HepG2 (cell line): Measurements from ENCODE around the gene KLHDC2. TPM values are rescaled to one million over a fixed set of nuclear protein-coding genes. Genes with fewer than 3 reads are reported as not detected.
A peak's percentile ranks its signal among the peaks of the same experiment; 100 is the strongest.

Experiments used
- ATAC-seq: fragments of 200-7000 bp; cut with Tn5 transposase; 3 replicates; pipeline ENCODE4 v1.9.1; 2020; ENCODE audit warnings: mild to moderate bottlenecking, moderate library complexity
- BruUV-seq: library from RNA; stranded (reverse); fragments of 400-500 nt; replicated peaks from 2 replicates; lab custom pipeline; 2021; lab: Mats Ljungman, UMichigan
- CTCF ChIA-PET: fragments of 300-600 bp; formaldehyde crosslinking; extraction: SDS; loops from one replicate; lab custom pipeline; 2021; ENCODE audit warnings: low total read pairs, inconsistent platforms, low intra/inter-chr PET ratio; lab: Yijun Ruan, JAX
- POLR2A ChIA-PET: fragments of 350-600 bp; sonication (Branson Sonifier 250); formaldehyde crosslinking; loops from one replicate; lab custom pipeline; 2020; ENCODE audit warnings: antibody characterized with exemption, inconsistent platforms; lab: Yijun Ruan, JAX
- DNase-seq: peaks from one replicate; pipeline ENCODE4 v3.0.0-alpha.2; 2015; ENCODE audit warnings: low spot score
- FAIRE-seq: peaks from 3 replicates; lab custom pipeline; 2011; peaks lifted over from hg19 to GRCh38; lab: Jason Lieb, UNC
- H2AFZ ChIP-seq: one replicate; pipeline ENCODE4 v1.6.1; 2011; ENCODE audit warnings: low read length, inconsistent platforms
- H3K27ac ChIP-seq: fragments of 300-600 bp; 3 replicates; pipeline ENCODE4 v1.8.0; 2011; ENCODE audit warnings: mixed run types, mild to moderate bottlenecking, mixed read lengths, low read length, inconsistent platforms; ENCODE audit not compliant: insufficient read depth; ENCODE audit errors: extremely low read length
- H3K27me3 ChIP-seq, 2 experiments: fragments of 200-600 bp in 1 of 2; 2 replicates in 1 of 2; 3 replicates in 1 of 2; pipeline versions ENCODE4 v1.6.0 to v1.8.0; 2011; ENCODE audit warnings: low read length in 2 of 2, mild to moderate bottlenecking in 2 of 2, moderate library complexity in 2 of 2, inconsistent platforms in 1 of 2; ENCODE audit not compliant: insufficient read depth in 2 of 2, control insufficient read depth in 1 of 2
- H3K36me3 ChIP-seq, 2 experiments: fragments of 200-600 bp in 1 of 2; replicated peaks in 1 of 2; 2 replicates in 1 of 2; 3 replicates in 1 of 2; pipeline versions ENCODE4 v1.5.1 to v1.8.0; 2011; ENCODE audit warnings: low read length in 2 of 2, inconsistent platforms in 1 of 2; ENCODE audit not compliant: insufficient read depth in 2 of 2, control insufficient read depth in 1 of 2
- H3K4me1 ChIP-seq: 2 replicates; pipeline ENCODE4 v1.5.1; 2012; ENCODE audit warnings: low read length, inconsistent platforms; ENCODE audit not compliant: insufficient read depth
- H3K4me2 ChIP-seq: 2 replicates; pipeline ENCODE4 v1.6.0; 2011; ENCODE audit warnings: low read depth, low read length, inconsistent platforms
- H3K4me3 ChIP-seq, 3 experiments: fragments of 200-600 bp in 1 of 3; sonication (generic), shearing (Covaris generic) in 1 of 3; replicated peaks in 1 of 3; 2 replicates each; pipeline ENCODE4 v1.5.1; 2011 to 2016; ENCODE audit warnings: low read length in 3 of 3, inconsistent platforms in 2 of 3, low read depth in 2 of 3, mild to moderate bottlenecking in 2 of 3, control low read depth in 1 of 3, mixed read lengths in 1 of 3; ENCODE audit not compliant: insufficient read depth in 1 of 3
- H3K79me2 ChIP-seq: one replicate; pipeline ENCODE4 v1.6.1; 2011; ENCODE audit warnings: low read length, inconsistent platforms; ENCODE audit not compliant: insufficient read depth
- H3K9ac ChIP-seq: 2 replicates; pipeline ENCODE4 v1.6.0; 2011; ENCODE audit warnings: mild to moderate bottlenecking, low read depth, low read length, inconsistent platforms; ENCODE audit not compliant: insufficient read depth
- H3K9me3 ChIP-seq: 2 replicates; pipeline ENCODE4 v1.5.1; 2012; ENCODE audit warnings: mild to moderate bottlenecking, low read length
- H4K20me1 ChIP-seq: 2 replicates; pipeline ENCODE4 v1.6.0; 2011; ENCODE audit warnings: inconsistent platforms, mild to moderate bottlenecking, low read length, moderate library complexity; ENCODE audit not compliant: insufficient read depth
- ATF7 ChIP-seq, 2 experiments: fragments of 450-650 bp in 1 of 2; sonication (generic) in 1 of 2; formaldehyde crosslinking in 1 of 2; IDR thresholded peaks; 2 replicates each; pipeline versions ENCODE4 v1.4.0 to v1.6.1; 2016 to 2020; ENCODE audit warnings: antibody characterized with exemption in 1 of 2, mild to moderate bottlenecking in 1 of 2, missing genetic modification reagents in 1 of 2
- FOXK1 ChIP-seq: sonication (generic); formaldehyde crosslinking; IDR thresholded peaks from 2 replicates; pipeline ENCODE4 v1.4.0; 2020; ENCODE audit warnings: low read depth, missing genetic modification reagents, borderline replicate concordance
- MAFF ChIP-seq: IDR thresholded peaks from 2 replicates; pipeline ENCODE4 v1.6.1; 2011; ENCODE audit warnings: low read depth, low read length, improper control_type of control experiment
- MAFK ChIP-seq, 2 experiments: IDR thresholded peaks in 1 of 2; conservative IDR thresholded peaks in 1 of 2; 2 replicates each; pipeline ENCODE4 v1.6.1; 2011; ENCODE audit warnings: improper control_type of control experiment in 2 of 2, low read length in 2 of 2
- RBFOX2 ChIP-seq: fragments of 200-400 bp; formaldehyde crosslinking; IDR thresholded peaks from 2 replicates; pipeline ENCODE4 v1.6.1; 2017; ENCODE audit warnings: low read depth, mild to moderate bottlenecking, low read length
- ZNF207 ChIP-seq: fragments of 450-650 bp; IDR thresholded peaks from 2 replicates; pipeline ENCODE4 v1.6.1; 2016; ENCODE audit warnings: antibody characterized with exemption, borderline replicate concordance
- ZNF34 ChIP-seq: sonication (generic); formaldehyde crosslinking; IDR thresholded peaks from 2 replicates; pipeline ENCODE4 v1.4.0; 2020; ENCODE audit warnings: mild to moderate bottlenecking, missing genetic modification reagents, borderline replicate concordance
- ZNF629 ChIP-seq: sonication (generic); formaldehyde crosslinking; conservative IDR thresholded peaks from 2 replicates; pipeline ENCODE4 v1.5.0; 2020; ENCODE audit warnings: missing genetic modification reagents
- ZSCAN21 ChIP-seq: sonication (generic); formaldehyde crosslinking; IDR thresholded peaks from 2 replicates; pipeline ENCODE4 v1.8.0; 2022; ENCODE audit warnings: mild to moderate bottlenecking, missing genetic modification reagents, moderate library complexity, borderline replicate concordance
- WGBS: methylation state at CpG from one replicate; pipeline ENCODE4 v1.1.6; 2017; ENCODE audit warnings: low lambda C conversion rate; 5-methylcytosine and 5-hydroxymethylcytosine counted together
- in situ Hi-C: cut with HindIII; loops from 2 replicates; pipeline ENCODE4 v1.10.0; 2017; ENCODE audit warnings: low pct_unique_long_range_greater_than_20kb; ENCODE audit not compliant: extremely low pct_ligation_motif_present
- intact Hi-C: fragments of 100-400 bp; cut with micrococcal nuclease; formaldehyde crosslinking; loops from one replicate; pipeline ENCODE4 v1.10.0; 2022; ENCODE audit not compliant: unreplicated experiment
- polyA plus RNA-seq, 8 experiments: library from polyadenylated mRNA; depleted of rRNA in 3 of 8; stranded (reverse) in 7 of 8; unstranded in 1 of 8; fragments of >200 nt; fragmentation: Illumina TruSeq in 4 of 8; extraction: Trizol in 4 of 8; gene quantifications; 2 replicates each; pipeline versions ENCODE4 v1.2.1 to v1.2.3, GENCODE V29; 2011 to 2016; ENCODE audit warnings: low read depth in 4 of 8, missing spikeins in 1 of 8, mixed read lengths in 1 of 8; ENCODE audit not compliant: insufficient read depth in 1 of 8
- total RNA-seq, 5 experiments: library from RNA; depleted of rRNA; stranded (reverse); fragments of >200 nt; fragmentation: Illumina TruSeq; extraction: Trizol; gene quantifications; 2 replicates each; pipeline ENCODE4 v1.2.3, GENCODE V29; 2016; ENCODE audit warnings: low read depth in 1 of 5
- TF ChIP-seq, protein P1 (sequence below): sonication (generic); formaldehyde crosslinking; IDR thresholded peaks from 2 replicates; pipeline ENCODE4 v1.8.1; 2023; ENCODE audit warnings: mild to moderate bottlenecking, missing genetic modification reagents, borderline replicate concordance

Gene KLHDC2
- total and polyA plus RNA-seq, 2 of the 13 experiments (the other 11 are each of a cell fraction or from before 2014, with no cell fraction given), result 95.5 to 170 TPM

DNA sequence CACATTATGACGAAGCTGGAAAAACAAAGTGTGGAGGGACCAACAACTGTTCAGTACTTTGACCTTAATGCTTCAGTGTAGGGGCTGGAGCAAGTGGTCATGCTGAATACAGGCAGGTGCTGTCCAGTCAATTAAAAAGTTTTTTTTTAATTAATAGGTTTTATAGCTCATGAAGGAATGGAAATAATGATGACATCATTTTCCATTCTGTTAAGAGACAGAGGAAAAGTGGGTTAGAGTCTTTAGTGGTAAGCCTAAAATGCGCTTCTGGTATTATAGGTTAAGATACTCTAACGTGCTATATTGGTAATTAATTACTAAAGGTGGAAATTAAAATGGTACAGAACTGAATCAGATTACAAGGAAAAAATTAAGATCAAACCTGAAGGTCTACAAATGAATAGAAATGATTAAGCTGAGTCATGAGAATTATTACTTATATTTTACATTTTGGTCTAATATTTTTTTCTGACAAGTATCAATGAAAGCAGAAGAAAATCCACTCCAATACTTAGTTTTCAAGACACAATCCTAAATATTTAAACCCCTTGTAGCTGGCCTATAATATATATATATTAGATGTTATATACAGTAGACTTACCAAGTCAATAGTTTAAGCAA is 15.6 kb downstream of the KLHDC2 start:
- Histone ChIP-seq H3K9me3 (no peaks in the 10 kb centered on the region), H3K4me3 (no peak overlapping the region), H3K4me2 (no peak overlapping the region), H3K36me3 (peaks cover 10 to 90% of the 10 kb centered on the region in 2 experiments), H3K9ac (no peak overlapping the region), H2AFZ (no peak overlapping the region), H3K27ac (no peak overlapping the region), H3K79me2 (no peaks in the 10 kb centered on the region), H4K20me1 (no peaks in the 10 kb centered on the region), H3K4me1 (no peaks in the 10 kb centered on the region), H3K27me3 (no peaks in the 10 kb centered on the region)
- no peak for DNase-seq
- intact Hi-C loops, result no loop called here
- in situ Hi-C loops, result no loop called here
- no peak for ATAC-seq
- peak; percentile 90 for TF ChIP-seq ATF7 (IDR thresholded peaks at IDR 0.05)
- no peak for TF ChIP-seq ATF7 (CRISPR knock-in tag; IDR thresholded peaks at IDR 0.05)
- TF ChIP-seq, protein P1, sequence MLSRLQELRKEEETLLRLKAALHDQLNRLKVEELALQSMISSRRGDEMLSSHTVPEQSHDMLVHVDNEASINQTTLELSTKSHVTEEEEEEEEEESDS, result no peak
- TF ChIP-seq MAFK (conservative IDR thresholded peaks at IDR 0.05 in 1 of 2, IDR thresholded peaks at IDR 0.05 in 1 of 2; ENCODE audit: low read length in 2 of 2), result peak; percentile 21 to 79; a peak in 2 of 4 replicates
- peak; percentile 72; the same call in 1 of the 2 replicates for TF ChIP-seq MAFF
- no peak for TF ChIP-seq ZNF34 (CRISPR knock-in tag)
- no peak for TF ChIP-seq ZNF207
- TF ChIP-seq RBFOX2, result peak; percentile 39; the same call in 1 of the 2 replicates
- 100% methylated on average over 3 of the region's 3 CpGs for WGBS
- no peak for FAIRE-seq
- ChIA-PET POLR2A (interaction anchor here (4.9 kb wide), 1 partner anchor 12 kb away, joined by 36 read pairs; no protein-coding TSS in a partner anchor), CTCF (no interaction called here)
- BruUV-seq, result no TSS peak

DNA sequence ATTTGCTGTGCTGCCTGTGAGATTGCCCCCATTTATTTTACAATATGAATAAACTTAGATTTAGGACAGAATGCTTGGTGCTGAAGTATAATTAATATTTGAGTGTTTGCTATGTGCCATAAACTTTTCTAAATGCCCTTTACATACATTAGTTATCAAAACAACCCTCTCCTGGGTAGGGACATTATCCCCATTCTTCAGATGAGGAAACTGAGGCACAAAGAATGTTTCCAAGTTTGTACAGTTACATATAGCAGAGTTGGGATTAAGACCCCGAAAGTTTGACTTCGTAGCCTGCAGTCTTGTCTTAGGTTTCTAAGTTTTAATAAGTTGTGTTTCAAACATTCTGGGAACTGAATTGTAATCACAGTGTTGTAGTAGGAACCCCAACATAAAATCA is 18.4 kb downstream of the KLHDC2 start:
- Histone ChIP-seq H3K4me2 (no peak overlapping the region), H2AFZ (no peak overlapping the region), H3K79me2 (no peaks in the 10 kb centered on the region), H3K9me3 (no peaks in the 10 kb centered on the region), H4K20me1 (no peaks in the 10 kb centered on the region), H3K36me3 (peaks cover 14 to 86% of the 10 kb centered on the region in 2 experiments), H3K4me3 (no peak overlapping the region), H3K27me3 (no peaks in the 10 kb centered on the region), H3K4me1 (no peaks in the 10 kb centered on the region), H3K27ac (no peak overlapping the region), H3K9ac (no peak overlapping the region)
- intact Hi-C loops, result no loop called here
- no TSS peak for BruUV-seq
- TF ChIP-seq ZSCAN21 (no peak), ZNF629 (peak; percentile 73), FOXK1 (CRISPR knock-in tag) (no peak)
- no peak for ATAC-seq
- 97% methylated on average over 2 of the region's 2 CpGs for whole genome bisulfite sequencing
- DNase-seq, result no peak
- CTCF ChIA-PET, result no interaction called here
- in situ Hi-C loops, result loop anchor here (5.0 kb wide), 1 partner anchor 46 kb away; no protein-coding TSS in a partner anchor
- POLR2A ChIA-PET, result no interaction called here
- no peak for FAIRE-seq
